ENCODE results near the gene TP53I11.

DNA sequence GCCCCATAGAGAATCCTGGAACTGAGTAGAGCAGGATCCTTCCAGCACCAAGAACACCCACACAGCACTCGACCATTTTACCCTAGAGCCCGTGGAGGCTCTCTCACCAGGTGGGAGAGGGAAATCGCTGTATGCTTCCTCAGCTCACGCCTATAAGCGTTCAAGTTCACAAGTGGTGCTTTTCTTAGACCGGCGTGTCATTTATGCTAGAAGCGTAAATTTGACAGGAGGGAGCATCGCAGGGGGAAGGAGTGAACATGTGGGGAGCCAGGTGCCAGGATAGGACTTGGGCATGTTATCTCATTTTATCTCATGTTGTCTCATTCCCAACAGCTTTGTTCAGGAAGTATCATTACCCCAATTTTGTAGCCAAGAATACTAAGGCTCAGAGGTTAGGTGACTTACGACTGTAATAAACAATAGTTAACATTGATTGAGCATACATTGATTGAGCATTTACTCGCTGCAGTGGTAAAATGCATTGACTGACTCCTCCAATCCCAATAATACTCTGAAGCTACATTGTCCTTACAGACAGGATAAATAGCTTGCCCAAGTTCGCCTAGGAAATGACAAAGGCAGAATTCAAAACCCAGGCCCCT lies 19.1 kb upstream of the TP53I11 start:
- TF ChIP-seq, protein P1, sequence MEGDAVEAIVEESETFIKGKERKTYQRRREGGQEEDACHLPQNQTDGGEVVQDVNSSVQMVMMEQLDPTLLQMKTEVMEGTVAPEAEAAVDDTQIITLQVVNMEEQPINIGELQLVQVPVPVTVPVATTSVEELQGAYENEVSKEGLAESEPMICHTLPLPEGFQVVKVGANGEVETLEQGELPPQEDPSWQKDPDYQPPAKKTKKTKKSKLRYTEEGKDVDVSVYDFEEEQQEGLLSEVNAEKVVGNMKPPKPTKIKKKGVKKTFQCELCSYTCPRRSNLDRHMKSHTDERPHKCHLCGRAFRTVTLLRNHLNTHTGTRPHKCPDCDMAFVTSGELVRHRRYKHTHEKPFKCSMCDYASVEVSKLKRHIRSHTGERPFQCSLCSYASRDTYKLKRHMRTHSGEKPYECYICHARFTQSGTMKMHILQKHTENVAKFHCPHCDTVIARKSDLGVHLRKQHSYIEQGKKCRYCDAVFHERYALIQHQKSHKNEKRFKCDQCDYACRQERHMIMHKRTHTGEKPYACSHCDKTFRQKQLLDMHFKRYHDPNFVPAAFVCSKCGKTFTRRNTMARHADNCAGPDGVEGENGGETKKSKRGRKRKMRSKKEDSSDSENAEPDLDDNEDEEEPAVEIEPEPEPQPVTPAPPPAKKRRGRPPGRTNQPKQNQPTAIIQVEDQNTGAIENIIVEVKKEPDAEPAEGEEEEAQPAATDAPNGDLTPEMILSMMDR (conservative IDR thresholded peaks at IDR 0.05 in 1 of 2, IDR thresholded peaks at IDR 0.05 in 1 of 2; ENCODE audit: extremely low read depth in 1 of 2, insufficient read depth in 1 of 2, low read depth in 1 of 2, low read length in 2 of 2): no peak
- no peak for TF ChIP-seq EZH2 (IDR thresholded peaks at IDR 0.05; ENCODE audit: borderline replicate concordance, low read length)

All from mammary epithelial cell (primary cell).